Stimulated activated CD4-positive, alpha-beta T cell treated with anti-CD3 and anti-CD28 coated beads, Interleukin-12 subunit alpha, Interleukin-12 subunit beta, amount 100 ng/mL, for 48 hours (primary cell): Measurements from ENCODE around the gene LBR.

Source experiments
- DNase-seq, 3 donors: peaks; one replicate each; pipeline ENCODE4 v3.0.0-alpha.2; 2020; ENCODE audit warnings: low read depth in 2 of 3, low spot score in 1 of 3

Gene LBR

DNA sequence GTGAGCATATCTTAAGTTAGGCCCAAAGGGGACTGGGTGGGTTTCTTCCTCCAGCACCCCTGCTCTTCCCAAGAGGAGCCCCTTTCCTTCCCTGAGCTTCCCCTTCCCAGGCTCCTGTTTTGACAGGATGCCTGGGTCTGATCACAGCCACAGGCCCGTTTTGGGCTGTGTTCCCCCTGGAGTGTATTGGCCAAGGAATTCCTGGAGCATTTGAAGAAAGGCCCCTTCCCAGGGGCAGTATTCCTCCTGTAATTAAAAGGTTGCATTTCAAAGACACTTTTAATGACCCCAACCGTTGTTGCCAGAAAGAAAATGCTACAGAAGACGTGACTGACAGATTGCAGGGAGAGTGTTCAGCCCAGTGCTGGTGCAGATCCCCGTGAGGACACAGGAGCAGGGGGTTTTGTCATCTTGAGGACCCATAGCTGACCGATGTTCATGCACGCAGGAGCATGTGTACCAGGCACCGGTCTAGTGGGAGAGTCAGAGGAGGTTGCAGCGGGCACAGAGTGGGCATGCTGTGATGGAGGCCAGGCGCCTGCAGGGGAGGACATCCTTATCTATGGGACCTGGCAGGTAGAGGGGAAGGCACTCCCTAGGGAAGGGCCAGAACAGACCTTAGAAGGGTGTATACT, 19.3 kb upstream of the LBR start:
- no peak for DNase-seq

DNA sequence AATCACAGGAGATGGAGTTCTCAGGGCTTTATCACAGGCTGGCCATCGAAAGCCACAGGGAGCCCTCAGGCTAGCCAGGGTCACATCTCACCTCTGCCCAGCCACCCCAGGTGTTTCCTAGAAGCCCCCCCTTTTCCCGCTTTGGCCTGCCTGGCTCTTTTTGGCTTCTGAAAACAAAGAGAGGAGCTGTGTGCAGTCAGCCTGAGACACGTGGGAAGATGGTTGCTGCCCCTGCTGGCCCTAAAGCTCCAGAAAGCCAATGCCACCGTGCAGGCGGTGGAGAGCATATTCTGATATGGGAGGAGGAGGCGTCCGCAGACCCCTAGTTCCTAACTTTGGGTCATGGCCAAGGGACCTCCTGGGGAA, 18.7 kb upstream of the LBR start:
- DNase-seq = no peak

DNA sequence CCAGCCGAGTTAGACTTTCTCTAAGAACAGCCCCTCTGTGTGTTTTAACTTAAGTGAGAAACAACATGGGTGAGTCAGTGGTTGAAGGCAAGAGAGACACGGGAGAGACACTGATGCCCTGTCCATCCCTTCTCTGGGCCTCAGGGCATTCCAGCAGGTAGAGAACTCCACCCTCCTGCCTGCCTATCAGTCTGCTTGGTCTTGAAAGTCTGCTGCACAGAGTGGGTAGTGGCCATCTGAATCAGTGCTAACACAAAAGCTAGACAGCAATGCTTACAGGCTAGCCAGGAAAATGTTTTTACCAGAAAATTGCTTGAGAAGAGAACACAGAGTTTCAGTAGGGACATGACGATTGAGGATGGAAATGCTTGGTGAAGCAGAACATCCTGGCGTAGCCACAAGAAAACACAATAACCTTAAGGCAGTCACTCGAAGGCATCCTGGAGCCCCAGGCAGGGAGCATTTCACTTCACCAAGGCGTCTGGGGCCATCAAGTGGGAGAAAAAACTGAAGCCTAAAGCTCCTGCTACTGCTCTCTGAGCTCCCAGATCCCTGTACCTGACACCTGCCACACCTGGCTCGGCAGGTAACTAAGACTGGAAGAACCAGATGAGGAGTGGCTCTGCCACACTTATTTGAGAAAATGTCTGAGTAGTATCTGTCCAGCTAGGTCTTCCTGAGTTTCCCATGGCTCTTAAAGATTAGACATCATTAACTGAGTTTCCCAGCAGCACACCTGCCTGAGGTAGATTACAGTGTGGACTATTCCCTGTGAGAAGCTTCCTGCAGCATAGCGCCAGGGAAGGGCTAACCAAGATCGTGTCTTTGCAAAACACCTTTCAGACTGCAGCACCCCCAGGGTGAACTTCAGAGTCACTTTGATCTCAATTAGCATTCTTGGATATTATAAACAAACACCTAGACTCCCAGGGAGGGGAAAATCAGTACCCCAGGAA, 18.1 kb upstream of the LBR start:
- DNase-seq = no peak

DNA sequence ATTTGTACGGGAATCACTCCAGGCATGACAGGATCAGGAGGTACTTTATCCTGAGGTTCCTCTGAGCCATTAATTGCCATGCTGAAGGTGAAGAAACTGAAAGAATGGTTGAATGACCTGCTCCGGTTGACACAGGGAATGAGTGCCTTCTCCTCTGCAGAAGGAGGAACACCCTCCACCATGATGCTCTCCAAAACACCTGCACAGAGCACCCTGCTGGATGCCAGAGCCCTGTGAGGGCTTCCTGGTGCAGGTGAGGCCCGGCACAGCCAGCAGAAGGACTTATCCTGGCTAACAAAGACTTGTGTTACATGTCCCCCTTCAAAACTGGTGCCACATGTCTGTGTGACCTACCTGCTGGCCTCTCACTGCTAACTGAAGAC, 14.3 kb upstream of the LBR start:
- DNase-seq = no peak

DNA sequence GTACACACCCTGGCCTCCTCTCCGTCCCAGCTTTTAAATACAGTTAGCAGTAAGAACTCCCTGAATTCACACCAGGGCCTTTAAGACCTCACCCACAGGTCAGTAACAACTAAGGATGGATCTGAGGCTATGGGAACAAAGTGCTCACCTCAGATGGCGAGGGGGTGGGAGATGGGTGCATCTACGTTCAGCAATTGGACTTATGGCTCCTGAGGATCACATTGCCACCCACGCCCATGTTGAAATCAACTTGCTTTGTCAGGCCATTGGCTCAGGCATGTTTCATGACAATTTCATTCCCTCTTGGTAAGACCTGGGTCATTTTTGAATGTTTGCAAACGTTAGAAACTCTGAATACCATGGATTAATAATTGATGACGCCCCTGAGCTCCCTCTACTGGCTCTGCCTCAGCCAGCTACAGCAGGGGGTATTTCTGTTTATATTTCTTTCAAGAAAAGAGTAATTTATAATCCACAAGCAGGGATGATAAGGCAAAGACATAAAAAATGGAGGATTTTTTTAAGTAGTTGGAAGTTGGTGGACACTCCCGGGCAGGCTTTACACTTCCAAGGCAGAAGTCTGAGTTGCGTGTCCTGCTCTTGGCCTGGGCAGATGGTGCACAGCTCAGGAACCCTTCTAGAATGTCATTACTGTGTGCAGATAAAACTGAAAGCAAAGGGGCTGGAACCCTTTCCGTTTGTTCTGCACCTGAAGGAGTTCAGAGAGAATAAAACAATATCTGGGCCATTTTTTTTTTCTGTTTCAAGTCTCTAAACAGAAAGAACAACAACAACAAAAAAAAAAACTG, 13.7 kb upstream of the LBR start:
- no peak for DNase-seq

DNA sequence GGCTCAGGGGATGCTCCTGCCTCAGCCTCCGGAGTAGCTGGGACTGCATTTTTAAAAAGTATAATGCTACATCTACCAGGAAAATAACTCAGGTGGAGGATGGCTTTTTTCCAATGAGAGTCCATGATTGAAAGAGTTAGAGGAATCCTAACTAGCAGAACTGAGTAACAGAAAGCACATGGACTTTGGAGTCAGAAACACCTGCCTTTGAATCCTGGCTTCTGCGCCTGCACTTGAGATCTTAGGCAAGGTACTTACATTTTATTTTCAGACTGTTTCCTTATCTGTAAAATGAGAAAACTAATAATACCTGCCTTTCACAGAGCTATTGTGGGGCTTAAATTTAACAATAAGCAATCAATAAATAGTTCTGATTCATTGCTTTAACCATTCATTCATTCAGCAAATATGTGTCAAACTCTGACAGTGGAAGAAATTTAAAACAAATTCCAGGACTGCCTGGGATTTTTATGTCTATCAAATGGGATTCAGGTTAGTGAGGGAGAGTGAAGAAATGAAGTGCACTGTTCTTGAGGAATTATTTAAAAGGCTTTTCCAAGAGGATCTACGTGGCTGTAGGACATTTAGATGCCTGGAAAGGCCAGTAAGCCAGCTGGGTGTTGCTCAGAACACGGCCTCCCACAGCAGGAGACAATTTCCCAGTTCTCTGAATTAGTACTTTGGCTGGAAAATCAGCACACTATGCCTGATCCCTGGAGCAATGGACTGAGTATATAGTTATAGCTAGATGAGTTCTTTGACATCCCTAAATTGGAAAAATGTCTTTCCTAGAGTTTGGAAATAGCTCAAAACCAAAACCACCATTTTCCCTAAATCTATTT, 12.8 kb upstream of the LBR start:
- no peak for DNase-seq

DNA sequence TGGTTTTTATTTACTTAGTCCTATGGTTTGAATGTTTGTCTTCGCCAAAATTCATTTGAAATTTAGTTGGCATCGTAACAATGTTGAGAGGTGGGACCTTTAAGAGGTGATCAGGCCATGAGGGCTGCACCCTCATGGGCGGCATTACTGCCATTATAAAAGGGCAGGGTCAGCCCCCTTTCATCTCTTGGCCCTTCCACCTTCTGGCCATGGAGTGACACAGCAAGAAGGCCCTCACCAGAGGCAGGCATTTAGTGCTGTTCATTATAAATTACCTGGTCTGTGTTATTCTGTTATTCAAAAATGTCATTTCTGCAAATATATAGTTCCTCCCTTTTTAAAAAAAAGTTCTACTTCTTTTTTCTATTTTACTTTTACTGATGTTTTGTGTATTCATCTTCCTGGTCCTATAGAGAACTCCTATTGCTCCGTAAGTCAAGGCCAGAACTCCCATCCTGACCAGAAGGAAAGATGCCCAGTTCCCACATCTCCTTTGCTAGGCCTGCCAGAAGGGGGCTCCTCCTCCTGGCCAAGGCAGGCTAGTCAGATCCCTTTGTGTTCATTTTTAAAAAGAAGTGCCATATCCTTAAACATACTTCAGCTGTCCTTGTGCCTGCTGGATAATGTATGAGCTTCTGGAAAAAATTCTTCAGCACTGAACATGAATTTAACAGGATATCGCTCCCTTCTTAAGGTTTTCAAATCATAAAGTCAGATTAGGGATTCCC, 10.0 kb upstream of the LBR start:
- no peak for DNase-seq

DNA sequence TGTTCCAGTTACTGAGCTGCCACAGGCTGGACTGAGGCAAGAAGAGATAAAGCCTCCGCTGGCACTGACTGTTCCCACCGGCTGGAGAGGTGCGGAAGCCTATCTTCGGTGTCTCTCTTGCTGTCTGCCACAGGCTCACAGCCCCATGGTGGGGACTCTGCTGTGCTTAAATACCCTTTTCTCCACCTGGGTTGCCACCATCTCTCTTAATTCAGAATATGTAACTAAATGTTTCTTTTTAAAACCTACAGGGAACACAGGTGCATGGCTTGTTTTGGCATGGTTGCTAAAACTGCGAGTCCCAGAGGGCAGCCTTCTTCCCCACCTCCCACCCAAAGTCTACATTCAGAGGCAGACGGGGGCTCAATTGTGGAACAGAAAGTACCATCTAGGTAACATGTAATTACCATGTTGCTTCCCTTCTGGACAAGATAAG, 8.1 kb upstream of the LBR start:
- DNase-seq = no peak

DNA sequence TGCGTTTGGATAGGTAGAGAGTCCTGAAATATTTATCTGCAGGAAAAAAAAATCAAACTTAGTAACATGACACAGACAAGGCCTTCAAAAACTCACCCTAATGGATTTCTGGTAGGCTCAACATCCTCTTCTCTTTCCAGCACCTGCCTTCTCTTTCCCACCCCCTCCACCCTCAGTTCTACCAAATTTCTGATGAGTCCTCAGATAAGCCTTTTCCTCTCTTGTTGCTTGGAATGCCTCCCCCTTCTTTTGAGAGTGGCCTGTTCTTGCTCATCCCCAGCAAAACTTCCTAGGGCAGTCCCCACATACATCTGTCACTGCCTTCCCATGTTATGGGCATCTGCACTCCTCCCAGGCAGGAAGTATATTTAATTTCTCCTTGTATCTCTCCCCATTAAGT, 7.6 kb upstream of the LBR start:
- DNase-seq = no peak

DNA sequence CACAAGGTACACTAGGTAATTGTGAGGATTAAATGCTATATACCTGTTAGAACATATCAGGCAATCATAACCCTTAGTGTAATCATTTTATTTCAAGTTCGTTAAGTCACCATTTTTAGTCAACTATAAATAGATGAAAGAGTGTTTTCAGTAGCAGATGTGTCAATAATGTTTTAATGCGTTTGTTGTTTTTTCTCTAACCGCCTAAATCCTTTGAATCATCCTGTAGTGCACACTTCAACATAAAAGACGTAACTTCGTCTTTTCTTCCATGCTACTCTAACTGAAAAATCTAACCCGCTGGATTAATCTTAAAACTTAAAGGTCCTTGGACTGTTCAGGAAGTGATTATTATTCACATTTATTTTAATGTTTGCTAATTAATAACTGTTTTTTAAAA, 7.2 kb upstream of the LBR start:
- no peak for DNase-seq

DNA sequence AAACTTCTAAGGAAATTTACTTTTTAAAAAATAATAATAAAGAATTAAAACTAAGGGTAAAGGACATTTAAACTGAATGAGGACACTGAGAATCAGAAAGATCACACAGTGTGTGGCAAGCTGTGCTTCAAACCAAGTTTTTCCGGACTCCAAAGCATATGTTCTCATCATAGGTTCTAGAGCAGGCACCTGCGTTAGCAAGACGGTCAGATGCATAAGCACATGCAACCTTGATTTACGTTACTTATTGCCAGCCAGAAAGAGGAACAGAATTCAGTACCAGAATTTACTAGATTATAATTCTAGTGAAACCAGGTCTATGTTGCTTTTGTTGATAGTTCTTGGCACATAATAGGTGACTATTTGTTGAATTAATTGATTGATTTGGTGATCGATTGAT, 6.2 kb upstream of the LBR start:
- no peak for DNase-seq

DNA sequence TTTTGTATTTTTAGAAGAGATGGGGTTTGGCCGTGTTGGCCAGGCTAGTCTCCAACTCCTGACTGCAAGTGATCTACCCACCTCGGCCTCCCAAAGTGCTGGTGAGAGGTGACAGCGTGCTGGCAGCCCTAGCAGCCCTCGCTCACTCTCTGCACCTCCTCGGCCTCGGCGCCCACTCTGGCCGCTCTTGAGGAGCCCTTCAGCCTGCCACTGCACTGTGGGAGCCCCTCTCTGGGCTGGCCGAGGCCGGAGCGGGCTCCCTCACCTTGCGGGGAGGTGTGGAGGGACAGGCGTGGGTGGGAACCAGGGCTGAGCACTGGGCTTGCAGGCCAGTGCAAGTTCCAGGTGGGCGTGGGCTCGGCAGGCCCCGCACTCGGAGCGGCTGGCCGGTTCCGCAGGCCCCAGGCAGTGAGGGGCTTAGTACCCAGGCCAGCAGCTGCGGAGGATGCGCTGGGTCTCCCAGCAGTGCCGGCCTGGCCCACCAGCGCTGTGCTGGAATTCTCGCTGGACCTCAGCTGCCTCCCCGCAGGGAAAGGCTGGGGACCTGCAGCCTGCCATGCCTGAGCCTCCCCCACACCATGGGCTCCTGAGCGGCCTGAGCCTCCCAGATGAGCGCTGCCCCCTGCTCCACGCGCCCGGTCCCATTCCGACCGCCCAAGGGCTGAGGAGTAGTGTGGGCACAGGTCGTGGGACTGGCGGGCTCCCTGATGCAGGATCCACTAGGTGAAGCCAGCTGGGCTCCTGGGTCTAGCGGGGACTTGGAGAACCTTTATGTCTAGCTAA, 3.4 kb upstream of the LBR start:
- DNase-seq = no peak

DNA sequence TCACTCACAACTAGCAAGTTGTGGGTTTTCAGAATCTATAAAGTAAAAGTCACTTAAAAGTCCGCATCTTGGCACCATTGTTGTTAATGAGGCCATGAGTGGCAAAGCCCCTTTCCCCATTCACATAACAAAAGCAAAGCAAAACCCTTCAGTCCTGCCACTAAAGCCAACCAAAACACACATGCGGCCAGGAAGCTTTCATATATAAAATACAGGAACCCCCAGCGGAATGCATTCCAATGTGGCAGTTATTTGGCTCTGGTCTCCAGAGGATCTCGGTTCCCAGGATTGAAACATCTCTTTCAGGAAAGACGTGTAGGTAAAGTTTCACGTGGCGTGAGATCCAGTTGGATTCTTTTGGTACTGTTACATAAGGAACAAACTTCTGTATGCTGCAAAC, 2.5 kb upstream of the LBR start:
- no peak for DNase-seq

DNA sequence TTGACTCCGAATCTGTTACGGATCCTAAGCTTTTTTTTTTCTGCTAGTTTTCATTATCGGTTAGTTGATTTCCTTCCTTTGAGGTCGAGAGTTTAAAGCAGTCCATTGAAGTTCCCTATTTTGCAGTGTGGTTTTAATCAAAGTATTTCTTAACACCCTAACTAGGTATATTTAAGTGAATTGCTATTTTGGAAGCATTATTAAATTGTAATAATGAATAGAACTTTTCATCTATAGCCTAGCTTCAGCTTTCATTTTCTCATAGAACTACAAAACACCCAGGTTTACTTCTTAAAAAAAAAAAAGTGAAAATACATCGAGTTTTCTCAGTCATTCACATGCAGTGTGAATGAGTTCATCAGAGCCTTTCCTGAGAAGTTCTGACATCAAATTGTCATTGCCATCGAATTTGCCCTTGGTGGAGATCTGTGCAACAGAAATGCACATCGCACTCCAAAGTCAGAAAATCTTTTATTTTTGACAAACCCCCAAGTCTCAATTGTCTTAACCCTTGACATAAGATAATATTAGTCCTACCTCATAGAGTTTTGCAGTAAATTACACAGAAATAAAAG, 1.1 kb upstream of the LBR start:
- no peak for DNase-seq

DNA sequence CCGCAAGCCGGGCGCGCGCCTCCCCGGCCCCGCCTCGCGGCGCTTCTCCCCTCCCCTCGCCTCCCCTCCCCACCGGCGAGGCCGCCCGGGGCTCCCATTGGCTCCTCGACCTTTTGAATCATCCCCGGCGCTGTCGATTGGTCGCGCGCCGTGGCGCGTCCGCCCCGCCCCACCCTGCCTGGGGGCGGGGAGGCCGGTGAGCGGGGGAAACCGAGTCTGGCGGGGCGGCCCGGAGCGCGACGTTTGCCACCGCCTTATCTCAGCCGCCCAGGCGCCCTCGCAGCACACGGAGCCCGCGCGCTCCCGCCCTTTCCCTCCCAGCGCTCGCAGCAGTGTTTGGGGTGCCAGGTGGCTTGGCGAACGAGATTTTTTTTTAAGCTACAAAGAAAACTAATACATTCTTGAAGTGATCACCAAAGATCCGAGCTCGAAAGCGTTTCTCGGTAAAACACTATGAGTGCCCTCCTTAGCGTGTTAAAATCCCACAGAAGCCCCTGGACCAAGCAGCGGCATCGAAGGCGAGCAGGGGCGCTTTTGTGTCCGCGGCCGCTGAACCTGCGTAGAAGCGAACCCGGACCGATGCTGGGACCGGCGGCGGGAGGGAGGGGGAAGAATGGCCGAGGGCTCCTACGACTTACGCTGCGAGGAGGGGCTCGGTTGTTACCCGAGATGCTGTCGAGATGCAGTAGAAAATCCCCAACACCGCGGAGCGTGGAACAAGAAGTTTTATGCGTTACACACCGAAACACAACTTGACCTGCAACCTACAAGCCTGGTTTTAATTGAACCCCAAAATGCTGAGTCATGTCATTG, 436 bp upstream of the LBR start:
- DNase-seq = peak; percentile 73 to 85 (median 85)

DNA sequence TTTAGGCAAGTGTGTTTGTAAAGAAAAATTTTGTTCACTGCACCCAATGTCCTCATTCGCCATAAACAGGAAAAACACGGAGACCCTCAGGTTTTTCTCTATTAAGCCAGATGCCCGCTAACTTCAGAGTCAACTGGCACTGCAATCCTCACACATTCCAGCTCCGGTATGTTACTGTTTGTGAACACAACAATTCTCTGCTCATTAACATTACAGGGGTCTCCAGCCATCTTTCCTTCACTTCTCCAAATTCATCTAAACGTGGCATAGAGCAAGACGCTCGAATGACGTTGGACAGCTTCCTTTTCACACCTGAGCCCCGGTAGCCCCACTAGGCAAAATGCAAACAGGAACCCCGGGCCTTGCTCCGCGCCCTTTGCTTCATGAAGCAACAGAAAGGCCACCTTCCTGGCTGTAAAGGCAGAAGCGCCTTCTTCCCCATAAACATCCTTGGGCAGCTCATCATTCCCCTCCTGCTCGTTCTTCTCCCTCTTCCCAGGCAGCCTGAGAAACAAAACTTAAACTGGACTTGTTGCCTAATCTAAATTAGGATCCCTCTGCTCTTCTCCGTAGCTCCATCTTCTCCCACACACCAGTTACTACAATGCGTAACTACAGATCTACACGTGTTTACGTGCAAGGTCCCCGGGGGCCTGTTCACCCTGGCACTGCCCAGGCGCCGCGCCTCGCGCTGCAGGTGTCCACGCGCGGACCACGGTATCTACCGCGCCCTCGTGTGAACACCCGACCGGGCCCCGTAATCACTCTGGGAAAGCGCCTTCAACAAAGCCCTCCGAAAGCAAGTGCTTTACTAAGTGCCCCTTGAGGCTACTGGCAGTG, 1.2 kb downstream of the LBR start:
- no peak for DNase-seq

DNA sequence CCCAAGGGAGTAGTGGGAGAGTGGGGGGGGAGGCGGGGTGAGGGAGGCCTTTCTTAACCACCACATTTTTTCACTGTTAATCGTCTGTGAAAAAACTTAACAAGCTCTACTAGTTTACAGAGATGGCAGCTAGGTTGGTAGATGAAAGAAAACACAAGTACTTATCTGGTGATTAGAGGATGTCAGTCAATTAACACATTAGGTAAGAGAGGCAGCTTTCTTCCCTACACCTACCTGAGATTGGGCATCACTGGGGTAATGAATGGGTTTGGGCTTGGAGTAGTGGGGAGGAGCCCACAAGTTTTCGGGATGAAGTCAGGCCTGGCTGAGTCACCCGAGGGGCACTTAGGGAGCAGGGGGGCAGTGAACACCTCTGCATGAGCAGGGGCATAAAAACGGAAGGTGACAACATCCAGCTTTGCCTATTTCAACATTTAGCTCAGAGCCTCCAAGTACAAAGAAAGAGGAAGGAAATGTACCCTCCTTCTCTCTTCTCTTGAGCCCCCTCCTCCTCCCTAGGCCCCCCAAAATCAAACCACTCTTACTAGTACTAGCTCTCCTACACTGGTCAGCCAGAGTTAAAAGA, 2.5 kb downstream of the LBR start:
- DNase-seq = no peak
